GM12801 (cell line): Measurements from ENCODE around the gene SEMA4G.

Experiments
- TF ChIP-seq, protein P1 (sequence below): IDR thresholded peaks from one replicate; pipeline ENCODE4 v1.5.1; 2011; ENCODE audit warnings: control low read depth; ENCODE audit not compliant: insufficient read length; ENCODE audit errors: extremely low read depth

The SEMA4G gene

DNA sequence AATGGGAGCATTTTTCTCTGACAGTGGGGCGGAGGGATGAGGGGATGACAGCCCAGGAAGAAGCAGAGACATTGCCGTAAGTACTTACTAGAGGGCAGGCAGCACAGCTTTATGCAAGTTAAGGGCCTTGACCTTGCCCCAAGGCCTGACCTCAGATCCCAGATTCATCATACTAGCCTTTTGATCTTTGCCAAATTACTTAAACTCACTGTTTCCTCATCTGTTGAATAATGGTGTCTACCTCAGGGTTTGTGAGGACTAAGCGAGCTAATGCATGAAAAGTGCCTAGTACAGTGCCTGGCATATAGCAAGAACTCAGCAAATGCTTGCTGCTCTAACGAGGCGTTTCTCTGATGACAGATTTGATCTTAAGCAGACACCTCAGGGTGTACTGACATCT lies 3.5 kb upstream of the SEMA4G start:
- TF ChIP-seq, protein P1, sequence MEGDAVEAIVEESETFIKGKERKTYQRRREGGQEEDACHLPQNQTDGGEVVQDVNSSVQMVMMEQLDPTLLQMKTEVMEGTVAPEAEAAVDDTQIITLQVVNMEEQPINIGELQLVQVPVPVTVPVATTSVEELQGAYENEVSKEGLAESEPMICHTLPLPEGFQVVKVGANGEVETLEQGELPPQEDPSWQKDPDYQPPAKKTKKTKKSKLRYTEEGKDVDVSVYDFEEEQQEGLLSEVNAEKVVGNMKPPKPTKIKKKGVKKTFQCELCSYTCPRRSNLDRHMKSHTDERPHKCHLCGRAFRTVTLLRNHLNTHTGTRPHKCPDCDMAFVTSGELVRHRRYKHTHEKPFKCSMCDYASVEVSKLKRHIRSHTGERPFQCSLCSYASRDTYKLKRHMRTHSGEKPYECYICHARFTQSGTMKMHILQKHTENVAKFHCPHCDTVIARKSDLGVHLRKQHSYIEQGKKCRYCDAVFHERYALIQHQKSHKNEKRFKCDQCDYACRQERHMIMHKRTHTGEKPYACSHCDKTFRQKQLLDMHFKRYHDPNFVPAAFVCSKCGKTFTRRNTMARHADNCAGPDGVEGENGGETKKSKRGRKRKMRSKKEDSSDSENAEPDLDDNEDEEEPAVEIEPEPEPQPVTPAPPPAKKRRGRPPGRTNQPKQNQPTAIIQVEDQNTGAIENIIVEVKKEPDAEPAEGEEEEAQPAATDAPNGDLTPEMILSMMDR: no peak

DNA sequence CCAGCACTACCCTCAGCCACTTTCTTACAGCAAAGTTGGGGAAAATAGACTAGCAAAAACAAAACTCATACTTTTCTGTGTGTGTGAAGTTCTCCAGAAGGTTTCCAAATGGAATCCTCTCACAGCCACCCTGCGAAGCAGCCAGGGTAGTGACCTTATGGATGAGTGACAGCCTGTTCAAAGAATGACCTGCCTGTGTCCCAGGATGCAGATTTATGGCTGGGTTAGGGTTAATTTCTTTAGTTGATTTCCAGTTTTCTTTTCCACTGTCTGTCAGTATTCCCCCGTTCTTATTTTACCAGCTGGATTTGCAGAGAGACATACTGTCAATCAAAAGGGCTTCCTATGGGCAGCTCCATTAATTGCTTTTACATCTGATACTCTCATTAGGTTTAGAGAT lies 2.4 kb upstream of the SEMA4G start:
- TF ChIP-seq, protein P1: no peak

DNA sequence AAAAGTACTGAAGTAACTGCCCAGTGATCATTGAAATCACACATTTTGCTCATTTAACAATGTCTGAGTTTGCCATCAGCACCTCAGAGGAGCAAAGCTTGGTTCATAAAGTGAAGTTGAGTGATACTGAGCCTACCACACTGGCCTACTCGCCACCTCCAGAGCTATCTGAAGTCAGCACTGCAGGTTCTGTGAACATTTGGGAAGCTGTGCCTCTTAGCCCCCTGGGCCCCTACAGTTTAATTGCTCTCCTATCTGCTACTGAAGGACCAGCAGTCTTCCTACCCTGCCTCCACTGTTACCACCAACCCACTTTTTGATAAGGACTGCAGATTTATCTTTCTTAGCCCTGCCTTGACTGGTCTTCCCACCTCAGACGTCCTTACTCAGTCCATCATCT lies 2.0 kb upstream of the SEMA4G start:
- TF ChIP-seq, protein P1: no peak

DNA sequence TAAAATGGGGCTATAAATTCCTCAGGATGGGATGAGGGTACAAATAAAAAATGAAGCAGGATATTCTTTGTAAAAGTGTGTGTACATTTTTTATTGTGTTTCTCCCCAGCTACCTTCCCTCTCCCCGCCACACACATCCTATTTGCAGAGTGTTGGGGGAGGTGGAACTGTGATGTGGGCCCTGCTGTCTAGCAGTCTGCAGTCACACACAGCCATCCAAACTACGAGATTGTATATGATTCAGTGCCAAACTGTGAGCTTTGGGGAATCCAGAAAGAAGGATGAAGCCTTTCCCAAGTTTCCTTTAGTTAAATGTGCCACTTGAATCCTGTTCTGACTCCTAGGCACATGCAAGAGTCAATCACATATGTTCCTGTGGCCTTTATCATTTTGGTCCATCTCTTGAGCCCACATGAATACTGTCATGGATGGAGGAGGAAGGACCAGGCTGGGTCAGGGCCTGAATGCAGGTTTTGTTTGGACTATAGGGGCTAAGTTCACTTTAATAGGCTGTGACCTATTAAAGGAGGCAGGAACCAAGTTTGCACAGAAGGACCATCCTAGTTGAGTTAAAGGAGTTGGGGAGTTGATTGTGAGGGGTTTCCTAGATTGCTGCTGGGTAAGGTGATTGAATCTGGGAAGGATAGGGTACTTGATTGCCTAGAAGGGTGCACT lies 1.1 kb upstream of the SEMA4G start:
- TF ChIP-seq, protein P1: no peak

DNA sequence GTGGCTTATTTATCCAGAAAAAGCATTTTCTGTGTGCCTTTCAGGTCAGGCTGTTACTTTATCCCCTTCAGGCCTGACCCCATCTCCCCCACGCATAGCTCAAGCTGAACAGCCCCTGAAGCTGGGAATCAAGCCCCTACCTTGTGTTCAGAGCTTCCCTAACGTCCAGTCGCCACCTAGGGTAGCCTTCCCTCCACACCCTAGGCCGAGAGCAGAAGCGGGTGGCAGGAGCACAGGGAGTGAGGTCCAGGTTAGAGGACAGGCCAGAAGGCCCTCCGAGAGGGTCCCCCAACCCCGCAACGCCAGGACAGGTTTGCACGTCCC lies 479 bp upstream of the SEMA4G start:
- TF ChIP-seq, protein P1: no peak

DNA sequence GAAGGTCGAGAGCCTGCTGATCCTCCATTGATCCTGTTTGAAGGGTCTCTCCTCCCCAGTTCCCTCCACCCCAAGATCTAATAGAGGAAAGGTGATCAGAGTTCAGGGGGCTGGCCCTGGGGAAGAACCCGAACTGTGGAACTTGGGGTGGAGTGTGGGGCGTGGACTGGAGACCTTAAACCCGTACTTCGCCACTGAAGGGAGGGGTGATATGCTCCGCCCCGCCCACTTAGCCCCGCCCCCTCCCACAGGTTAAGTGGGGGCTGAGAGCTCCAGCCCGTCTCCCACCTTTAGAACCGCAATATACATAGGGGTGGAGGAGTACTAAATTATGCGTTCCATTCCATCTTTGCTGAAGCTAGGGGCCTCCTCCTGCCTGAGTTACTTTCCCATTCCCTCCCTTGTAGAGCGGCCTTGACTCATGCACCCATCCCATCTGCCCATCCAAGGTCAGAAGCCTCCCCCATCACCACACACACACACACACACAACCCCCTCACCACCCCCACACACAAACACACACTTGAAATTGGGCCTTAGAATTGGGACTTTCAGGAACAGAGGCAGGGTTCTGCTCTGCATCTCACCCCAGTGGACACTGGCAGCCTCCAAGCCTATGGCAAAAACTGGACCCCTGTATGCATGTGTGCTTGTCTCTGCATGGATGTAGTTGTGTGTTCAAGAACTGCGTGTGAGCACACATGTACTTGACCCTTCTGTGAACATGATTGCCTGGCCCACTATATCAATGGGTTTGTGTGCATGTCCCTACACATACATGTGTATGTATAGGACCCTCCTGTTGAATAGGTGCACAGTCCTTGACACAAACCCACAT lies 991 bp downstream of the SEMA4G start:
- TF ChIP-seq, protein P1: no peak

DNA sequence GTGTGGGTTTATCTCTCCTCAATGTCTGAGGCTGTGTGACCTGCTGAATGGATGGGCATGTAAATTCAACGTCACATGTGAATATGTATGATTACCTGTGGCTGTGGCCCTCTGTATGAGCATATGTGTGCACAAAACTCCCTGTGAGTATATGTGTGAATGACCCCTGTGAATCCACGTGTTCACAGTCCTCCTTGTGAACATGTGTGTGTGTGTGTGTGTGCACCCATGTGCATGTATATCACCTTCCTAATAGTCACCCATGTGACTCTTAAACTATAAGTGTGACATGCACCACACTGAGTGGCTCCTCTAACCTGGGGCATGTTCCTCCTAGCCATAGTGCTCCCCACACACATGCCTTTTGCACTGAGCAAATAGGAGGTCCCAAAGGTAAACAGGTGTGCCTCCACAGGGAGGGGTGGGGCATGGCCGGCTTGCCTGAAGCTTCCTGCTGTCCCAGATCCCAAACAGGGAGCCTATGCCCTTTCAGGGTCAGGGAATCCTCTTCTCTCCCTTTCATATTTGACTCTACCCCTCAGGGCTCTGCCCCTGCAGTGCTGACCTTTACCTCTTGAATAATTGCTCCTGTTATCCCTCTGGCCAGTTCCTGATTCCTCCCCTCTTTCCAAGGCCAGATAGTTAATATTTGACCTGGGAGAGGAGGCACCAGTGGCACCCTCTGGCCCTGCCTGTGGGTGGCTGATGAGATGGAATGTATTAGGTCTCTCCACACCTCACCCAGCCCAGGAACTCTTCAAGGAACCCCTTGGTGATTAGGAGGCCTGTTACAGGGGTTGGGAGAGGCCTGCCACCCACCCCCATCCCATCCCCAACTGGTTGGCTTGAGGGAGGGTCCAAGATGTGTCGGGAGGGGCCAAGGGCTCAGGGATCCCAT lies 1.9 kb downstream of the SEMA4G start:
- TF ChIP-seq, protein P1: no peak
